GM20000 (cell line): ENCODE data around the gene PSME3IP1.

ENCODE experiments used
- DNase-seq: peaks from one replicate; pipeline ENCODE4 v3.0.0; 2012; ENCODE audit warnings: low spot score
- TF ChIP-seq, protein P1 (sequence below): IDR thresholded peaks from 2 replicates; pipeline ENCODE4 v1.5.1; 2012; ENCODE audit warnings: mild to moderate bottlenecking, control low read depth; ENCODE audit errors: extremely low read depth, missing control alignments

The PSME3IP1 gene

GRCh38 chr16:57118461-57119084 is 67.3 kb downstream of the PSME3IP1 start:
- DNase-seq: no peak
- TF ChIP-seq, protein P1, sequence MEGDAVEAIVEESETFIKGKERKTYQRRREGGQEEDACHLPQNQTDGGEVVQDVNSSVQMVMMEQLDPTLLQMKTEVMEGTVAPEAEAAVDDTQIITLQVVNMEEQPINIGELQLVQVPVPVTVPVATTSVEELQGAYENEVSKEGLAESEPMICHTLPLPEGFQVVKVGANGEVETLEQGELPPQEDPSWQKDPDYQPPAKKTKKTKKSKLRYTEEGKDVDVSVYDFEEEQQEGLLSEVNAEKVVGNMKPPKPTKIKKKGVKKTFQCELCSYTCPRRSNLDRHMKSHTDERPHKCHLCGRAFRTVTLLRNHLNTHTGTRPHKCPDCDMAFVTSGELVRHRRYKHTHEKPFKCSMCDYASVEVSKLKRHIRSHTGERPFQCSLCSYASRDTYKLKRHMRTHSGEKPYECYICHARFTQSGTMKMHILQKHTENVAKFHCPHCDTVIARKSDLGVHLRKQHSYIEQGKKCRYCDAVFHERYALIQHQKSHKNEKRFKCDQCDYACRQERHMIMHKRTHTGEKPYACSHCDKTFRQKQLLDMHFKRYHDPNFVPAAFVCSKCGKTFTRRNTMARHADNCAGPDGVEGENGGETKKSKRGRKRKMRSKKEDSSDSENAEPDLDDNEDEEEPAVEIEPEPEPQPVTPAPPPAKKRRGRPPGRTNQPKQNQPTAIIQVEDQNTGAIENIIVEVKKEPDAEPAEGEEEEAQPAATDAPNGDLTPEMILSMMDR: no peak

DNA sequence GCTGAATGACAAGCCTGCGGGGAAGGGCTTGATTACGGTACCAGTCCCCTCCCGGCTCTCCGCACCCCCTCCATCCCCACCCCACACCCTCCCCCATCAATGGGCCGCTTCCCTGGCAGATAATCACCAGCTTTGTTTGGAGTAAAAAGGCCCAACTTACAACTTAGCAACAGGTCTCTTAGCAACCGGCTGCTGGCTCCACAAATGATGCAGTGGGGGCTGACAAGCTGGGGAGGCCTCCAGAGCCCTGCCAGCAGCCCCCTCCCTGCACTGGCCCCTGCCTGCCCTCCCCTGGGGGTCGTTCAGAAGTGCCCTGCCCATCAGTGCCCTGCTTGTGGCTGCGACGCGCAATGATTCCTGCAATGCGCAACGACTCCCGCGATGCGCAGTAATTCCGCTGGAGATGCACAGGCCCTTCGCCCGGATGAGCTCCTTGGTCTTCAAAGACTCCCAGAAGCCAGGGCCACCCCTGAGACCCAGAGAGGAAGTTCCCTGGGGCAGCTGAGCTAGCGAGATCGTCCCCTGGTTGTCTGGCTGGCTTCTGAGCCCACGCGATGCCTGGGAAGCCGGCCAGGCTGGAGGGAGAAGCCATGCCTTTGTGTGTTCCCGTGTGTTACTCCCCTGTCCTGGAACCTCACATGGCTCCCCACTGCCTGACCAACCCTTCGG is 70.2 kb downstream of the PSME3IP1 start:
- no peak for DNase-seq
- TF ChIP-seq, protein P1: no peak

- TF ChIP-seq, protein P1: no peak
- no peak for DNase-seq
Observed at GRCh38 chr16:57115168-57115513, 70.7 kb downstream of the PSME3IP1 start.

DNA sequence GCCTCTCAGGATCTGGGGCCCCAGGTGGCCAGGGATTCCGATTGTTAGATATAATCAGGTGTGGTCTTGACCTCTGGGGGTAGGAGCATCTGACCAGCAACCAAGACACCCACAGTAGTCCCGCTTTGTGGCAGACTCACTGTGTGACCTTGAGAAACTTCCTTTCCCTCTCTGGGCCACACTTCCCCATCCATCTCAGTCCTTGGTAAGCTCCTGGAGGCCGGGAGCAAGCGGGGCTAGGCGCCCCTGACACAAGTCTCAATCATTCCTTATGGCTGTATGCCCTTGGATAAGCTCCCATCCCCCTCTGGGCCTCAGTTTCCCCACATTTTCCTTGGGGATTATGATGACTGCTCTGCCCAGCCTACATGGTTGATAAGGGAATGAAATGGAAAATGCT is 72.2 kb downstream of the PSME3IP1 start:
- no peak for DNase-seq
- TF ChIP-seq, protein P1: no peak

DNA sequence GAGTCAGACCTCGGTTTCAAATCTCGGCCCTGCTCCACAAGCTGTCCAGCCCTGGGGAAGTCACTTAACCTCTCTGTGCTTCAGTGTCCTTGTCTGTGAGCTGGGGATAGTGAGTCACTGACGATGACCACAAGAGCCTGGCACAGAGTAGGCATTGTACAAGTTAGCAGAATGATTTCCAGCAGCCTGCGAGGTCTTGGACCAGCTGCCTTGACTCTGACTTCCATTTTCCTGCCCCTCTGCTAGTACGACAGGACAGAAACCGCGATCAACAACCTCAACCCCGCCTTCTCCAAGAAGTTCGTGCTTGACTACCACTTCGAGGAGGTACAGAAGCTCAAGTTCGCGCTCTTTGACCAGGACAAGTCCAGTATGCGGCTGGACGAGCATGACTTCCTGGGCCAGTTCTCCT is 72.8 kb downstream of the PSME3IP1 start:
- TF ChIP-seq, protein P1: no peak
- DNase-seq: no peak

DNA sequence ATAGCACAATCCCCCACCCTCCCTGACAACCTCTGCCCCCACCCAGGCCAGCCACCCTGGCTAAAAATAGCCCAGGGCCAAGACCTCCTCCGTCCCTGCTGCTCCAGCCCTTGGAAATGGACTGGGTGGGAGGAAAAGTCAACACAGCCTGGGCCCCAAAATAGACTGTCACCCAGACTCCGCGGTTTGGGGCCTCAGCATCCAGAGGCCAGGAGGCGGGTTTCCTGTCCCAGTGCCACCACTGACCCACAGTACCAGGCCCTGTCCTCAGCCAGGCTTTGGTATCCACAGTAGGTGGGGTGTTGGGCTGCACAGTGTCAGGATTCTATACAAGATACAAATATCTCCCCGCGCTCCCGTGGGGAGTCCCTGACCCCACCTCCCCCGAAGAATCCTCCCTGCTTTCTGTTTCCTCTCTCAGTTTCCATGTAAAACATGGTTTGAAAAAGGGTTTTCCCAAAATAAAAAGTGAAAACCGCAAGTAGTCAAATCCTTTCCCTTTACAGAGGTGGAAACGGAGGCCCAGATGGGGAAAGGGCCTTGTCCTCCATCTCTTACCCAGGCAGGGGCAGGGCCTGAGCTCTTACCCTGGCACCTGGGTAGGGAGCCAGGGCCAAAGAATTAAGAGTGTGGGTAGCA is 73.3 kb downstream of the PSME3IP1 start:
- TF ChIP-seq, protein P1: no peak

GRCh38 chr16:57111420-57111819 is 74.4 kb downstream of the PSME3IP1 start:
- DNase-seq: no peak
- TF ChIP-seq, protein P1: no peak

More for the DNA sequence above, 73.3 kb downstream of the PSME3IP1 start:
- DNase-seq: no peak
